GM19452 (cell line): ENCODE measurements around the gene STKLD1.
"Not testable (repeated sequence)": the region's sequence is repeated elsewhere in the genome, so short reads cannot be mapped to it uniquely, and the experiment has no call there.

Source experiments
- ATAC-seq: cut with Tn5 transposase; IDR thresholded peaks from one replicate; pipeline ENCODE4 v1.9.1; 2021; ENCODE audit not compliant: unreplicated experiment

Gene STKLD1

DNA sequence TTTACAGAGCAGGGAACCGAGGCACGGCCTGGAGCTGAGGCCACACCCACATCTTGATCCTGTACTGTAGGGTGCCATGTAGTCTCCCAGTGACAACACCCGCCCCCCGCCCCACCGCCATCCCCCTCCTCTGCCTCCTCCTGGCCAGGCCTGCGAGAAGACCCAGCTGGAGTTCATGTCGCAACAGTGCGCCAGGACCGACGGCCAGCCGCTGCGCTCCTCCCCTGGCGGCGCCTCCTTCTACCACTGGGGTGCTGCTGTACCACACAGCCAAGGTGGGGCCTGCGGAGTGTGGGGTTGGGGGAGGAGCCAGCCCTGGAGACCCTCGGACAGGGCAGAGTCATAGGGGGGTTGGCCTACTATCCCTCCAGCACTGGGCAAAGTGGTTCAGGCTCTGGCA is 60.5 kb downstream of the STKLD1 start:
- no peak for ATAC-seq

- no peak for ATAC-seq
Observed at GRCh38 chr9:133437753-133438531, 61.8 kb downstream of the STKLD1 start.

DNA sequence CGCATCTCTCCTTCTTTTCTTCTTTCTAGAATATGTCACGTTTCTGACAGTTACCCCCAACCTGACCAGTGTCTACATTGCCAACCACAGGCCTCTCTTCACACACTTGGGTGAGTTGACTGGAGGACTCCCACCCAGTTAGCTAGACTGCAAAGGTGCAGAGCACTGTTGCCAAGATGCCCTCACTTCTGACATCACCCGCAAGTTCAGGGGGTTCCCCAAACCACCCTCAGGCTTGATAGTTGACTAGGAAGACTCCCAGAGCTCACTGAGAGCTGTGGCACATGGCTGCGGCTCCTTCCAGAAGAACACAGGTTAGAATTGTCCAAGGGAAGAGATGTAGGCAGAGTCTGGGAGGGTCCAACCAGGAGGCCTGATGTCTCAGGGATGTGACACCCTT is 63.2 kb downstream of the STKLD1 start:
- no peak for ATAC-seq

GRCh38 chr9:133440874-133441273 is 64.7 kb downstream of the STKLD1 start:
- ATAC-seq = no peak

- ATAC-seq = no peak
Observed at GRCh38 chr9:133441571-133441970, 65.4 kb downstream of the STKLD1 start.

- no peak for ATAC-seq
Observed at GRCh38 chr9:133443248-133443647, 67.1 kb downstream of the STKLD1 start.

GRCh38 chr9:133443982-133444381 is 67.8 kb downstream of the STKLD1 start:
- ATAC-seq = no peak

DNA sequence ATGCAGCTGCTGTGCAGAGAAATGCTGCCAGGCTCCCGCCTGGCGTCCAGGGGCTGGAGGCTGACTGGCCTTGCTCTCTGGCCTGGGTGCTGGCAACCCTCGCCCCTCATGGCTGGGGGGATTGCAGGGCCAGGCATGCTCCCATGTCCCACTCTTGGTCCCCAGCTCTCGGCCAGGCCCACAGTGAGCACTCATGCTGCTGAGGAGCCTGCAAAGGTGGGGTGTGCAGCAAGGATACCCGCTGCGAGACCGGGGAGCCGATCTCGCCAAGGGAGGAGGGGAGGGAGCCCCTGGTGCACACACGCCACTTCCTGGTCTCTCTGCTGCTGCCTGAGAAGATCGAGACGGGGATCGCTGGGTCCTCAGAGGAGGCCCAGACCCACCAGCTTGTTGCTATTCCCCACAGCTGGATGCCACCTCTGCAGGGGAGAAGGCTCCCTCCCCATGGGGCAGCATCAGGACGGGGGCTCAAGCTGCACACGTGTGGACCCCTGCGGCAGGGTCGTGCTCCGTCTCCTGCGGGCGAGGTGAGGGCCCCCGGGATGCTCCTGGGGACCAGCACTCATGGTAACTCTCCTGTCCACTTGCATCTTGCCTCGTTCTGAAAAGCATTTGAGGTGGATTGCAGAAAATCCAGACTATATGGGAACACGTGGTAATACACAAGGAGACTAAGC is 69.3 kb downstream of the STKLD1 start:
- ATAC-seq = no peak

GRCh38 chr9:133448487-133448972 is 72.4 kb downstream of the STKLD1 start:
- no peak for ATAC-seq

GRCh38 chr9:133449760-133450159 is 73.6 kb downstream of the STKLD1 start:
- ATAC-seq = no peak

- not testable (repeated sequence) for ATAC-seq
Observed at GRCh38 chr9:133451865-133452264, 75.7 kb downstream of the STKLD1 start.

GRCh38 chr9:133452562-133452961 is 76.4 kb downstream of the STKLD1 start:
- ATAC-seq = no peak

DNA sequence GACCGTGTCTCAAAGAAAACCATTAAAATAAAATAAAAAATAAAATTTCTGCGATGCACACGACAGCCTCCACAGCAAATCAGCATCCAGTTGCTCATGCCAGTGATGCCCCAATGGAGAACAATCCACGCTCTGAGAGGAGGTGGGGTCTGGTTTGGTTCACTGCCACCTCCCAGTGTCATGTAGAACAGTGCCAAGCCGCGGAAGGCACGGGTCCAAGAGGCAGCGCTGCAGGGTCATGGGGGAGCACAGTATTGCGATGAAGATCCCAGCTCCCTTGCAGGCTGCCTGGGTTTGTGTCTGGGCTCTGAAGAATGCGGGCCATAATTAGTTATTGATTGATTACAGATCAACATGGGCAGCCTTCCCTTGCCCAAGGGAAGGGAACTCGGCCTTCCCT is 77.5 kb downstream of the STKLD1 start:
- ATAC-seq = no peak

DNA sequence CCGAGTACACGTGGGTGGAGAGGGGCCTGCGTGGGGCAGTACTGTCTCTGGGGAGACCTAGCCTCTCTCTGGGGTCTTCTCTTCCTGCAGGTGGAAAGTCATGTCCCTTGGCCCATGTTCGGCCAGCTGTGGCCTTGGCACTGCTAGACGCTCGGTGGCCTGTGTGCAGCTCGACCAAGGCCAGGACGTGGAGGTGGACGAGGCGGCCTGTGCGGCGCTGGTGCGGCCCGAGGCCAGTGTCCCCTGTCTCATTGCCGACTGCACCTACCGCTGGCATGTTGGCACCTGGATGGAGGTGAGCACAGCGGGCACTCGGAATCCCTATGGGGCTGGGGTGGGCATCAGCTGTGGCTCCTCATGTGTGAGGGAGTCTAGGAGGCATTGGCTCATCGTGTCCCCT is 78.2 kb downstream of the STKLD1 start:
- ATAC-seq = no peak

GRCh38 chr9:133454943-133455673 is 78.9 kb downstream of the STKLD1 start:
- ATAC-seq = no peak
